Endothelial cell of umbilical vein (primary cell): ENCODE measurements around the gene RGL4.

Experiments used
- MAX ChIP-seq: IDR thresholded peaks from 2 replicates; pipeline ENCODE4 v1.6.1; 2011; ENCODE audit not compliant: insufficient read depth, insufficient read length
- POLR2A ChIP-seq: IDR thresholded peaks from 2 replicates; pipeline ENCODE4 v1.6.1; 2012; ENCODE audit warnings: low read depth, mild to moderate bottlenecking, control low read depth, low read length
- TF ChIP-seq, protein P1 (sequence below), 2 donors: IDR thresholded peaks; 1 replicate in 1 of 2; 2 replicates in 1 of 2; pipeline ENCODE4 v1.5.1; 2011; ENCODE audit warnings: low read length in 2 of 2, mild to moderate bottlenecking in 2 of 2, moderate library complexity in 2 of 2, control low read depth in 1 of 2, inconsistent platforms in 1 of 2, low read depth in 1 of 2; ENCODE audit not compliant: insufficient read depth in 1 of 2; ENCODE audit errors: extremely low read depth in 1 of 2

- TF ChIP-seq, protein P1, sequence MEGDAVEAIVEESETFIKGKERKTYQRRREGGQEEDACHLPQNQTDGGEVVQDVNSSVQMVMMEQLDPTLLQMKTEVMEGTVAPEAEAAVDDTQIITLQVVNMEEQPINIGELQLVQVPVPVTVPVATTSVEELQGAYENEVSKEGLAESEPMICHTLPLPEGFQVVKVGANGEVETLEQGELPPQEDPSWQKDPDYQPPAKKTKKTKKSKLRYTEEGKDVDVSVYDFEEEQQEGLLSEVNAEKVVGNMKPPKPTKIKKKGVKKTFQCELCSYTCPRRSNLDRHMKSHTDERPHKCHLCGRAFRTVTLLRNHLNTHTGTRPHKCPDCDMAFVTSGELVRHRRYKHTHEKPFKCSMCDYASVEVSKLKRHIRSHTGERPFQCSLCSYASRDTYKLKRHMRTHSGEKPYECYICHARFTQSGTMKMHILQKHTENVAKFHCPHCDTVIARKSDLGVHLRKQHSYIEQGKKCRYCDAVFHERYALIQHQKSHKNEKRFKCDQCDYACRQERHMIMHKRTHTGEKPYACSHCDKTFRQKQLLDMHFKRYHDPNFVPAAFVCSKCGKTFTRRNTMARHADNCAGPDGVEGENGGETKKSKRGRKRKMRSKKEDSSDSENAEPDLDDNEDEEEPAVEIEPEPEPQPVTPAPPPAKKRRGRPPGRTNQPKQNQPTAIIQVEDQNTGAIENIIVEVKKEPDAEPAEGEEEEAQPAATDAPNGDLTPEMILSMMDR (IDR thresholded peaks at IDR 0.05; ENCODE audit: extremely low read depth in 1 of 2, insufficient read depth in 1 of 2, low read depth in 1 of 2, low read length in 2 of 2): no peak
- TF ChIP-seq POLR2A (no peak), MAX (no peak)
Measured at GRCh38 chr22:23689414-23689813, 1.4 kb upstream of the RGL4 start.
